Body of pancreas (tissue), 4 donors: Measurements from ENCODE around the gene MT3. TPM values are rescaled to one million over a fixed set of nuclear protein-coding genes. Genes with fewer than 3 reads are reported as not detected.

Experiments
- ATAC-seq: fragments of 150-250 bp; one replicate; pipeline ENCODE4 v1.9.1; 2016
- DNase-seq, 4 donors: peaks; one replicate each; pipeline ENCODE4 v3.0.0-alpha.2; 2019
- H3K27ac ChIP-seq, 4 donors: fragments of 200-600 bp; sonication (generic); 1 replicate in 3 of 4; 2 replicates in 1 of 4; pipeline versions ENCODE4 v1.5.1 to v1.6.1; 2016 to 2019; ENCODE audit warnings: mild to moderate bottlenecking in 1 of 4, mixed read lengths in 1 of 4, moderate library complexity in 1 of 4
- H3K27me3 ChIP-seq, 2 donors: fragments of 200-600 bp; sonication (generic); one replicate each; pipeline ENCODE4 v1.6.0; 2016; ENCODE audit warnings: mild to moderate bottlenecking in 1 of 2
- H3K36me3 ChIP-seq, 2 donors: fragments of 200-600 bp; sonication (generic); replicated peaks in 1 of 2; 2 replicates each; pipeline ENCODE4 v1.5.1; 2016; ENCODE audit warnings: low read depth in 2 of 2; ENCODE audit not compliant: insufficient read depth in 1 of 2
- H3K4me1 ChIP-seq: fragments of 200-600 bp; sonication (generic); one replicate; pipeline ENCODE4 v1.6.0; 2016
- H3K4me3 ChIP-seq, 2 donors: fragments of 200-600 bp; sonication (generic); 1 replicate in 1 of 2; 2 replicates in 1 of 2; pipeline ENCODE4 v1.5.1; 2016 to 2019
- H3K9me3 ChIP-seq, 3 donors: fragments of 200-600 bp; sonication (generic); 1 replicate in 2 of 3; 2 replicates in 1 of 3; pipeline ENCODE4 v1.5.1; 2016
- POLR2A ChIP-seq, 3 donors: fragments of 450-650 bp; IDR thresholded peaks; one replicate each; pipeline ENCODE4 v1.6.1; 2016; ENCODE audit warnings: antibody characterized with exemption in 3 of 3, mild to moderate bottlenecking in 2 of 3
- WGBS, 2 donors: methylation state at CpG; one replicate each; pipeline ENCODE4 v1.1.5; 2017; 5-methylcytosine and 5-hydroxymethylcytosine counted together
- intact Hi-C: fragments of 100-400 bp; cut with DNase I; formaldehyde crosslinking; loops from one replicate; pipeline ENCODE4 v1.15.1; 2023
- total RNA-seq, 2 donors: library from RNA; depleted of rRNA; stranded (reverse); fragments of >200 nt; gene quantifications; one replicate each; pipeline ENCODE4 v1.1.0, GENCODE V29; 2016
- TF ChIP-seq, protein P1 (sequence below), 7 experiments: fragments of 450-650 bp in 4 of 7; fragments of 200-600 bp in 3 of 7; sonication (generic) in 3 of 7; IDR thresholded peaks; one replicate each; pipeline ENCODE4 v1.5.1; 2016 to 2019; ENCODE audit warnings: antibody characterized with exemption in 7 of 7

Gene MT3
- total RNA-seq, 2 donors from 2014 or later, result not detected

DNA sequence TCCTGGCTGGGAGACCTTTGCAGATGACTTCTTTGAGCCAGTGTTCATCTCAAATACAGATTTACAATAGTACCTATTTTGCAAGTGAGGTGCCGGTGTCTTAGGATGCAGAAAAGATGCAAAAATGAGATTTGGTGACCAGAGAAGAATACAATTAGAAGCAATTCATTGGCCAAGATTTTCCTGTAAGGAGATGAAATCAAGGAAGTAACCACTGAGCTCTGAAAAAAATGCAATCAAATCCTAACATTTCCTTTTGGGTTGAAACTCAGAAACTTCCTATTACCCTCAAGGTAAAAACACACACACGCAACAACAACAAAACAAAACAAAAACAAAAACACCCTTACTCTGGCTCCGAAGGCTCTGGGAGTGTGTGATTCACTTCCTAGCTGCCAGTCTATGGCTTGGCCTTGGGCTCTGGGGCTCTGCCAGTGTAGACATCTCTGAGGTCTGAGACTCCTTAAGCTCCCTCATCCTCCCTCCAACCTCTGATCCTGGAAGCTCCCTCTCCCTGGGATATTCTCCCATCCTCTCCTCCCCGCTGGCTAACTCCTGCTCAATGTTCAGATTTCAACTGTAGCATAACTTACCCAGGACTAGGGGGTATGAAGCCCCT lies 41.3 kb upstream of the MT3 start:
- ATAC-seq (no peak), DNase-seq (no peak)
- intact Hi-C loops, result no loop called here
- Histone ChIP-seq H3K27ac (no peak overlapping the region), H3K36me3 (no peaks in the 10 kb centered on the region), H3K4me1 (peaks cover 6% of the 10 kb centered on the region), H3K4me3 (no peak overlapping the region), H3K27me3 (no peaks in the 10 kb centered on the region), H3K9me3 (no peaks in the 10 kb centered on the region)
- 70 to 87% methylated on average over 4 of the region's 4 CpGs for WGBS, 2 donors
- TF ChIP-seq, protein P1, sequence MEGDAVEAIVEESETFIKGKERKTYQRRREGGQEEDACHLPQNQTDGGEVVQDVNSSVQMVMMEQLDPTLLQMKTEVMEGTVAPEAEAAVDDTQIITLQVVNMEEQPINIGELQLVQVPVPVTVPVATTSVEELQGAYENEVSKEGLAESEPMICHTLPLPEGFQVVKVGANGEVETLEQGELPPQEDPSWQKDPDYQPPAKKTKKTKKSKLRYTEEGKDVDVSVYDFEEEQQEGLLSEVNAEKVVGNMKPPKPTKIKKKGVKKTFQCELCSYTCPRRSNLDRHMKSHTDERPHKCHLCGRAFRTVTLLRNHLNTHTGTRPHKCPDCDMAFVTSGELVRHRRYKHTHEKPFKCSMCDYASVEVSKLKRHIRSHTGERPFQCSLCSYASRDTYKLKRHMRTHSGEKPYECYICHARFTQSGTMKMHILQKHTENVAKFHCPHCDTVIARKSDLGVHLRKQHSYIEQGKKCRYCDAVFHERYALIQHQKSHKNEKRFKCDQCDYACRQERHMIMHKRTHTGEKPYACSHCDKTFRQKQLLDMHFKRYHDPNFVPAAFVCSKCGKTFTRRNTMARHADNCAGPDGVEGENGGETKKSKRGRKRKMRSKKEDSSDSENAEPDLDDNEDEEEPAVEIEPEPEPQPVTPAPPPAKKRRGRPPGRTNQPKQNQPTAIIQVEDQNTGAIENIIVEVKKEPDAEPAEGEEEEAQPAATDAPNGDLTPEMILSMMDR (IDR thresholded peaks at IDR 0.05), result no peak
- TF ChIP-seq POLR2A (IDR thresholded peaks at IDR 0.05), result no peak

DNA sequence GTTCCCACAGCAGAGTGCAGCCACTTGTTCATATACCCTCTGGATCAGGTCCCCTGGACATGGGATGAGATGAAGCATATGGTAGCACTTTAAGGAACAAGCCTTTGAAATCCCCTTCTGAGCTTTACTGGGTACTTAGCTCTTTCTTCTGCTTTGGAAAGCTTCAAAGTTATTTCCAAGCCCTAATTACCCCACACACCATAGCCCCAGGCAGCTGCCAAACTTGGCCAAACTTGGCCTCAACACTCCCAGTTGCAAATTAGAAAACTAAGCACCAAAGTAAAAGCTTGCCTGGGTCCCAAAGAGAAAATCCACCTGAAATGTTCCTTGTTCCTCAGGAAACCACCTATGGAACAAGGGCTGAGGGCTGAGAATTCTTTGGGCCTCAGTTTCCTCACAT lies 40.2 kb upstream of the MT3 start:
- ATAC-seq (no peak), DNase-seq (no peak)
- H3K4me1 ChIP-seq, result peaks cover 6% of the 10 kb centered on the region
- no peaks in the 10 kb centered on the region for H3K27me3 ChIP-seq
- no peak overlapping the region for H3K27ac ChIP-seq
- intact Hi-C loops, result no loop called here
- no peaks in the 10 kb centered on the region for H3K9me3 ChIP-seq
- no peak overlapping the region for H3K4me3 ChIP-seq
- no peak for TF ChIP-seq POLR2A (IDR thresholded peaks at IDR 0.05)
- TF ChIP-seq, protein P1 (IDR thresholded peaks at IDR 0.05), result no peak
- H3K36me3 ChIP-seq, result no peaks in the 10 kb centered on the region

DNA sequence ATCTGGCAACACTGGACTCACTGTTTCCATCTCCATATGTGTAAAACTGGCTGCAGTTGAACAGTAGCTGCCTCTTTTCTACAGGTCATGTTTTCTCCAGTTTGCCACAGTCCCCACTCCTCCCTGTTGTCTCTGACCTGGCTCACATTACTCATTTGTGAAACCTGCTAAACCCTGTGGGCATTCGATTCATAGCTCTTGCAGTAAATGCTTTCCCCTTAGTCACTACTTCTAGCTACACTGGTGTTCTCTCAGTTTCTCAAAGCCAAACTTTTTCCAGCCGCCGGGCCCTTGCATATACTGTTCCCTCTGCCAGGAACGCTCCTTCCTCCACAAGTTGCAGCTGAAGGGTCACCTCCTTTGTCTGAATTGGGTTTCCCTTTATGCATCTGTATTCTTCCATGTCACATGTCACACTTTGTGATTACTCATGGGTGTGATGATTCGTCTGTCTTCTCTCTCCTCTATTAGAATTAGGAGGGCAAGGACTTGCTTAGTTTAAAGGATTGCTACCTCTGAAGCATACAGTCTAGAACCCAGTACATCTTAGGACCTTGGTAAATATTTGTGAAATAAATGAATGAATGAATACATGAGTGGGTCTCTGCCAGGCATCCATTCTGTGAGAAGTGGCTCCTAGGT lies 39.5 kb upstream of the MT3 start:
- 82 to 90% methylated on average over 5 of the region's 5 CpGs for WGBS, 2 donors
- Histone ChIP-seq H3K4me3 (no peak overlapping the region), H3K36me3 (no peaks in the 10 kb centered on the region), H3K27me3 (no peaks in the 10 kb centered on the region), H3K9me3 (no peaks in the 10 kb centered on the region), H3K4me1 (peaks cover 6% of the 10 kb centered on the region), H3K27ac (no peak overlapping the region)
- ATAC-seq (no peak), DNase-seq (no peak)
- TF ChIP-seq POLR2A (IDR thresholded peaks at IDR 0.05), result no peak
- TF ChIP-seq, protein P1 (IDR thresholded peaks at IDR 0.05), result no peak
- intact Hi-C loops, result no loop called here

DNA sequence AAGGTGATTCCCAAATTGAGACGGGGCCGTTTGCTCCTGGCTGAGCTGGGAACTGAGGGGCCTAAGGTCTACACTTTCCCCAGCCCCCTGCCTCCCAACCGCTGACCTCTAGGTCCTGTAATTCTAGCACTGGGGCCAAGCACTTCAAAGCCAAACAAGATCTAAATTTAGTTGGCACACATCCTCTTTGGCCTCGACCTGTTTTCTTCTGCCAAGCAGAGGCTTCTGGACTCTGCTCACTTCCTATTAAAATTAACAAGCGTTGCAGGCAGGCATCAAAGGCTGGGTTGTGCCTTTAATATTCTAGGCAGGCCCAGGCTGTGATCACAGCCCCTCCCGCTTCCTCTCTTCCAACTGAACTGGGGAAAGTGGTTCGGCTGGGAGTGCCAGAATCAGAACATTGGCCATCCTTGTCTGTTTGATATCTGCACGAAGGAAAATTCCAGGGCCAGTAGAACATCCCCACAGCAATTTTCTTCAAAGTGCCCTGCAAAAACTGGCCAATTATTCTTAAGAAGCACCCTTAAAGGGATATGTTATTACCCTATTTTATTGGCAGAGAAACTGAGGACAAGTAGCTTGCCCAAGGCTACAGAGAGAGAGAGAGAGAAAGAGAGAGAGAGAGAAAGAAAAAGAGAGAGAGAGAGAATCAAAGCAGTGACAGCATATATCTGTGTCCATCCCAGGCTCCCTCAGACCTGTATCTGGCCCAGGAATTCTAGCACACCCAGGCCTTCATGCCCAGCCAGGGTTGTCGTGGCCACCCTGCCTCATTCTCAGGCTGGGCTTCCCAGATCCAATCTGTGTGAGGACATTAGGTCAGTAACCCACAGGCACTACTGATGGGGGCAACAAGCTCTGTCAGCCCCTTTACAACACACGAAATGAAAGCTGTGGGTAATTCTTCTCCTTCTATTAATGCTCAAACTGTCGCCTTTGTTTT lies 37.3 kb upstream of the MT3 start:
- TF ChIP-seq, protein P1 (IDR thresholded peaks at IDR 0.05), result no peak
- TF ChIP-seq POLR2A (IDR thresholded peaks at IDR 0.05), result no peak
- peaks cover 6% of the 10 kb centered on the region for H3K4me1 ChIP-seq
- H3K36me3 ChIP-seq, result no peaks in the 10 kb centered on the region
- no peak overlapping the region for H3K27ac ChIP-seq
- no peak for ATAC-seq
- intact Hi-C loops, result no loop called here
- no peaks in the 10 kb centered on the region for H3K27me3 ChIP-seq
- 37 to 46% methylated on average over 10 to 11 of the region's 11 CpGs for WGBS, 2 donors
- peak in 3 of 4 donors; percentile 18 to 42 (median 39) for DNase-seq
- H3K4me3 ChIP-seq, result no peak overlapping the region
- no peaks in the 10 kb centered on the region for H3K9me3 ChIP-seq
